SIG-M5 treated with dmso at 0.1 percent for 504 hours (cell line): ENCODE measurements around the gene CDT1.
"Not testable (repeated sequence)": the region's sequence is repeated elsewhere in the genome, so short reads cannot be mapped to it uniquely, and the experiment has no call there.

Source experiments
- DNase-seq: peaks from one replicate; lab custom pipeline; 2025; ENCODE audit not compliant: unreplicated experiment; lab: John Stamatoyannopoulos, UW

The CDT1 gene

DNA sequence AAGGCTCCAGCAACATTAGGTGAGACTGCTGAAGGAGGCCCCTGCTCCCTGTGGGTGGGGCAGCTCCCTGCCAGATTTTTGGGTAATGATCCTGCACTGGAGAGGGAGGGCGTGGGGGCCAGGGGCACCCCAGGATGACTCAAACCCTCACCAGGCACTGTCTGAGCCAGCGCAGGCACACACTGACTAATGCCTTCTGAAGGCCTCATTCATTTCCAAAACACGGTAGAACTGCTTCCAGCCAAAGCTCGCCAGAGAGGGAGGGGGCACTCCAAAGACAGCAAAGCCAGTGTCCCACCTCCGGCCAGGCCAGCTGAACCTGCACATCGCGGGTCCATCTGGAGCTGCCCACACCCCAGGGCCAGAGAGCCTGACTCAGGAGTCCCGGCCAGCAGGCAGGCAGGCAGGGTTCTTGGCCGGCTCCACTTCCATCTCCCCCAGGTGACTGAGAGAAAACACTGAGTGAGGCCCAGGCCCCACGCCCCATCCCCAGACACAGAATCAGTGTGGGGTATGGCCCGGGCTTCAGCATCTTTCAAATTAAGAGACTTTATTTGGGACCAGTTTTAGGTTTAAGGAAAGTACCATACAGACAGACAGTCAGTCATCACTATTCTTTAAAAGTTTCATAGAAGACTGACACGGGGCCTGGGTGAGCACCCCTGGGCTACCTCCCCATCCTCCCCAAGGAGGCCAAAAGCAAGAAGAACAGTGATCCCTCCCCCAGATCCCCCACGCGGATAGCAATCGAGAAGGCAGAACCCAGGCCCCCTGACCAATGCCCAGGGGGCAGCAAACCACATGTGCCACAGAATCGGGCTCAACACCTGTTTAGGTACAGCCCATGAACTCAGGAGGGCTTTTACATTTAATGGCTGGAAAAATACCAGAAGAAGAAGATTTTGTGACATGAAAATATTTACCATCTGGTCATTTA, 20.9 kb upstream of the CDT1 start:
- peak; percentile 39 for DNase-seq

DNA sequence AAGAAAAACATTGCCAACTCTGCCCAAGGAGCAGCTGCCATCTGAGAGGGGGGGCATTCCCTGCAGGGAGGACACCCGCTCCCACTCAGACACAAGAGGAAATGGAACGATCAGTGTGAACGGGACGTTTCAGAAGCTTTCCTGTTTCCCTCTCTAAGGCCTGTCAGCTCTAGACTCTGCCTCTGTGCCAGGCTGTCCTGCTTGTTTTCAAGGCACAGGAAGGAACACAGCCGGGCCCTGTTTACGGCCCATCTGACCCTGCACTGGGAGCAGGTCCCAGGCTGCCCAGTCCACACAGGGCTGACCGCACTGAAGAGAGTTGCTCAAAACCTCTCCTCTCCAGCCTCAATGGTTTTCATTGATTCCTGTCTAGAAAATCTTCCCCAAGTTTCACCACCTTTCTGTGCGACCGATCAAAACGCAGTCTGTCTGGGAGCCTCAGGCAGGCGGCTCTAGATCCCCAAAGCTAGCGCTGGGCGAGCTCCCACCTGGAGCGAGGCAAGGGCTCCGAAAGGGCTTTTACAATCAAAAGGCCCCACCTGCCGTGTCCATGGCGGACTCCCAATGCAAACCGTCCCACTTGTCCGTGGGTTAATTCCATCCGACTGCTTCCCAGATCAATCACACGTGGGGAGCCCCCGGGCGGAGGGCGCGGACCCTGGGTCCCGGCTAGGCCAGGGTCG, 20.1 kb upstream of the CDT1 start:
- DNase-seq = no peak

DNA sequence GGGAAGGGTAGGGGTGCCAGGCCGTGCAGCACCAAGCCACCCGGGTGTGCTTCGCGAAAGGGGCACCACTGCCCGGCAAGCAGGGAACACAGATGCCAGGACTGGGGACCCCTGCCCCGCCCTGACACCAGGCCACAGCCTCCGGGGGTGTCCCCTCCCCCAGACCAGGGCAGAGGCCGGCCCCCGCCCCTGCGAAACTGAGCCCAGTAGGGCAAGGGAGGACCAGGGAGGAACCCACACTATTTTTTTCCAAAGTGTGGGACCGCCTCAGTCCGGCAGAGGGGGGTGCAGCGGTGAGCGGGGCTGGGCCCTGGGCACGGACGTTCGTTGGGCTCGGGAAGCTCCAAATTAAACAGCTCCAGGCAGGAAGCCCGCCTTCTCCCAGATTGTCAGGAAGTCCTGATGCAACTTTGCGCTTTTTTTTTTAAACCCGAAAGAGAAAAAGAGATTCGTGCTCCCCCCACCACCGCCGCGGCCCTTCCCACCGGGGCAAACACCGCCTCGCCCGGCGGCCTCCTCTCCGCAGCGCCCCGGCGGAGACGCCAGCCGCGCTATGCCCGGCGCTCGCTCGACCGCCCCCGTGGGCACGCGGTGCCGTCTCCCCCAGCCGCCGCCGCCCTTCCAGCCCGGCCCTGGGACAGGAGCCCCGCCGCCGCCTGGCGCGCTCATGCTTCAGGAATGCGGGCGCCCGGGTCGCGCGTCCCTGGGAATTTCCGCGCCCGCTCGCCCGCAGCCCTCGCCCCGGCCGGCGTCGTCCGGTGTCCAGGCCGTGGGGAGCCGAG, 19.3 kb upstream of the CDT1 start:
- peak; percentile 58 for DNase-seq

DNA sequence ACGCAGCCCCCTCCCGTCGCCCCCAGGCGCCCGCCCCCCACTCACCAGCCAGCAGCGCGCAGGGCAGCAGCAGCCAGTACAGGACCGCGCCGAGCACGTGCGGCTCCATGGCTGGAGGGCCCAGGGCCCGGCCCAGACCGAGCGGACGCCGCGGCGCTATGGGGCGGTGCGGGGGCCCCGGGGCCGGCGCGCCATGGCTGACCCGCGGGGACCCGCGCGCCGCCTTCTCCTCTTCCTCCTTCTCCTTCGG, 18.8 kb upstream of the CDT1 start:
- DNase-seq = no peak

GRCh38 chr16:88785106-88785924, 18.3 kb upstream of the CDT1 start, which contains the start of gene PIEZO1:
Gene PIEZO1 (minus strand): TSS chr16:88785220. CDS start chr16:88784964, 256 bp downstream.
- no peak for DNase-seq

DNA sequence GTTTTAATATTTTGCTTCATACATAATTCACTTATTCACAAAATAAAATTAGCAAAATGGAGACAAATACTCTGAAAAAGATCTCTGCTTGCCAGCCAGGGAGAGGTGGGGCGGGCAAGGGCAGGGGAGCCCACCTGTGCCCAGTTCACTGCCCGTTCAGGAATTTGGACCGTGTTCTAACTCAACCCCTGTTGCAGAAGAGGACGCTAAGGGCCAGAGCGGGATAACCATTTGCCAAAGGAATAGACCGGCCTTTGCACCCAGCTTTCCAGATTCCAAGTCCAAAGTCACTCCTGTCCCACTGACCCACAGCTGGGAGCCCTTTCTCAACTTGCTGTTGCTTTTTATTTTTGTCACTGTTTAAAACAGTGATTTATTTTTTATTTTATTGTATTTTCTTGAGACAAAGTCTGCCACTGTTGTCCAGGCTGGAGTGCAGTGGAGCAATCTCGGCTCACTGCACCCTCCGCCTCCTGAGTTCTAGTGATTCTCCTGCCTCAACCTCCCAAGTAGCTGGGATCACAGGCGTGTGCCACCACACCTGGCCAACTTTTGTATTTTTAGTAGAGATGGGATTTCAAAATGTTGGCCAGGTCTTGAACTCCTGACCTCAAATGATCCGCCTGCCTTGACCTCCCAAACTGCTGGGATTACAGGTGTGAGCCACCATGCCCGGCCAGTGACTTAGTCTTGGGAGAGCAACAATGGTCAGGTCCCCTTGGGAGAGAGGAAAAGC, 15.8 kb upstream of the CDT1 start:
- DNase-seq = no peak

- DNase-seq = not testable (repeated sequence)
Measured at GRCh38 chr16:88788749-88789148, 14.8 kb upstream of the CDT1 start.

GRCh38 chr16:88789594-88789993, 14.0 kb upstream of the CDT1 start:
- DNase-seq = peak; percentile 92

GRCh38 chr16:88790312-88791211, 13.0 kb upstream of the CDT1 start:
- peak; percentile 77 for DNase-seq

GRCh38 chr16:88792078-88792550, 11.5 kb upstream of the CDT1 start:
- DNase-seq = no peak

GRCh38 chr16:88792668-88793250, 10.8 kb upstream of the CDT1 start:
- DNase-seq = no peak

GRCh38 chr16:88793251-88793954, 10.2 kb upstream of the CDT1 start:
- DNase-seq = peak; percentile 69

GRCh38 chr16:88796278-88796677, 7.3 kb upstream of the CDT1 start:
- DNase-seq = no peak

- DNase-seq = no peak
Measured at GRCh38 chr16:88798073-88798472, 5.5 kb upstream of the CDT1 start.

DNA sequence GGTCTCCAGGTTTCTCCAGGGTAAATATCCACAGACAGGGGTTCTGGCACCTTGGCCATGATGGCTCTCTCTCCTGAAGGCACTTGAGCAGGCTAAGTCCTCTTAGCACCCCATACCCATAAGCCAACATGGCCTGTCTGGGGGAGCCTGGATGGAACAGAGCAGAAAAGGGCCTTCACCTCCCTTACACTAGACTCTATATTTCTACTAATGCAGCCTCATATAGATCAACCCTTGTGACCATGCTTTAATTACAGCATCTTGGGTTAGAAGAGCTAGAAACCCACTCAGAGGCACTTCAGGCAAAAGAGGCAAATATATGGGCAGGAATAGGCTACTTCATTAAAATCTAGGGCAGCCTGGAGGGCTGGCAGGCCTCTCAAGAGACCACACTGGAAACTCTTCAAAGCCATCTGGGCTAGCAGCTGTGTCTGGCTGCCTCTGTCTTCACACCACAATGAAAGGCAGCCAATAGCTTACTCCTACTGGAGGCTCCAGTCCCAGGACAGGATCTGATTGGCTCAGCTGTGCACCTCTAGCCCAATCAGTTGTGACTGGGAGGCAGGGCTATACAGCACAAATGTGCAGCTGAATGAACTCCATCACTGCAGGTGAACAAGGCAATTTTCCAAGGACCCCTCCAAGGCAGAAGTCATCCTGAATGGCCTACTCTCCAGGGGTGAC, 4.7 kb upstream of the CDT1 start:
- no peak for DNase-seq

DNA sequence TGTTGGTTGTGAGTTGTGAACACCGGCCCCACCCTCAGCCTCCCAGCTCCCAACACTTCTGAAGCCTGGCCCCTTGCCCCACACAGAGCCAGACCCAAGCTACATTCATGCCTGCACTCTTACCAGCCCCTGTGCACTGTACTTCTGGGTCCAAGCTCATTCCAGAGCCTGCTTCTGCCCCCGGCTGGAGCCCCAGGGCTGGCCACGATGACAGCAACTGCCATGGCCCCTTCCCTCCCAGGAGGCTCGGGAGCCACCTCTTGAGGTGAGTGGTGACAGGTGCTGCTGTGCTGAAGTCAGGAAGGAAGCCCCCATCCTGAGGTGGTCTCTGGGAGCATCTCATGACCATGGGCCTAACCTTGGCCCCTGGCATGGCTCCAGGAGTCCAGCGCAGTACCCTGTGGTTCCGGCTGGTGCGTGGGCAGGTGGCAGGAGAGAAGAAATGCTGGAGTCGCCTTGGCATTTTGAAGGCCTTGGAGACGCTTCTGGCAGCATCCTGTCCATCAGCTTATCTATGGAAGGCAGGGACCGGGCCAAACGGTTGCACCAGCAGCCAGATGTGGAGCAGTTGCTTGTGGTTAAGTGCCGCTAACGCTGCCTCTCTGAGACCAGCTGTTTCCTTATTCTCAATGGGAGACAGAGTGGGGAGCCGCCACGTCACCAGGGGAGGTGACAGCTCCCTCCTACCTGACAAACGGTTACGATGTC, 3.9 kb upstream of the CDT1 start:
- DNase-seq = peak; percentile 88

DNA sequence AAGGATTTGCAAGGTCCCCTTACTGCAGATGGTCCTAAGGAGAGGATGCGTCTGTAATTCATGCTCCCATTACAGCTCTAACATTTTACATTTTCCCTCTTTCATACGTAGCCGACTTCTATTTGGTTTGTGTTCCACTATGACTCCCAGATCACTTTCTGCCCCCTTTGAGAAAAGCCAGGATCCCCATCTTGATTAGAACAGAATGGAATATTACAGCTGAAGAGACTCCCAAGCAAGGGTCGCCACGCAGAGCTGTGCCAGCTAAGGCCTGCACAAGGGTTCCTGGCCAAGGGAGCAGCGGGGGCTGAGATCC, 3.4 kb upstream of the CDT1 start:
- no peak for DNase-seq
